Uterus (tissue), 4 donors: ENCODE results near the gene IPO13. TPM values are rescaled to one million over a fixed set of nuclear protein-coding genes. Genes with fewer than 3 reads are reported as not detected.

ENCODE experiments used
- DNase-seq, 2 donors: peaks; one replicate each; pipeline ENCODE4 v3.0.0-alpha.2; 2019 to 2020
- H3K27ac ChIP-seq, 2 donors: fragments of 200-600 bp; sonication (generic); 1 replicate in 1 of 2; 2 replicates in 1 of 2; pipeline ENCODE4 v1.5.1; 2016 to 2018
- H3K27me3 ChIP-seq, 2 donors: fragments of 200-600 bp; sonication (generic); one replicate each; pipeline ENCODE4 v1.5.1; 2018 to 2019; ENCODE audit warnings: control low read depth in 1 of 2
- H3K36me3 ChIP-seq, 2 donors: fragments of 200-600 bp; sonication (generic); one replicate each; pipeline ENCODE4 v1.5.1; 2019; ENCODE audit warnings: control low read depth in 1 of 2
- H3K4me1 ChIP-seq, 2 donors: fragments of 200-600 bp; sonication (generic); one replicate each; pipeline ENCODE4 v1.5.1; 2018 to 2019; ENCODE audit warnings: control low read depth in 1 of 2
- H3K4me3 ChIP-seq, 2 donors: fragments of 200-600 bp; sonication (generic); 1 replicate in 1 of 2; 2 replicates in 1 of 2; pipeline ENCODE4 v1.5.1; 2018 to 2019; ENCODE audit warnings: mild to moderate bottlenecking in 1 of 2
- H3K9me3 ChIP-seq, 2 donors: fragments of 200-600 bp; sonication (generic); one replicate each; pipeline ENCODE4 v1.5.1; 2019; ENCODE audit warnings: control low read depth in 1 of 2
- CTCF ChIP-seq, 4 experiments: fragments of 200-600 bp in 2 of 4; fragments of 450-650 bp in 2 of 4; sonication (generic) in 2 of 4; IDR thresholded peaks; one replicate each; pipeline ENCODE4 v1.5.1; 2016 to 2019; ENCODE audit warnings: antibody characterized with exemption in 4 of 4, mild to moderate bottlenecking in 2 of 4, moderate library complexity in 1 of 4
- POLR2A ChIP-seq, 2 donors: fragments of 450-650 bp; IDR thresholded peaks; one replicate each; pipeline ENCODE4 v1.6.1; 2016; ENCODE audit warnings: antibody characterized with exemption in 2 of 2, mild to moderate bottlenecking in 1 of 2, moderate library complexity in 1 of 2
- intact Hi-C: fragments of 100-400 bp; cut with DNase I; formaldehyde crosslinking; loops from one replicate; pipeline ENCODE4 v1.15.1; 2023; ENCODE audit warnings: low total_unique reads
- total RNA-seq, 4 donors: library from RNA; depleted of rRNA in 3 of 4; stranded (reverse); fragments of >200 nt in 3 of 4; gene quantifications; one replicate each; pipeline versions ENCODE4 v1.1.0 to v1.2.4, GENCODE V29; 2014 to 2023
- donor health status: DM: yes; HTN: yes; CAD: no.

Gene IPO13
- total RNA-seq, 4 donors from 2014 or later = 6.9 to 26.7 (median 18.0) TPM

DNA sequence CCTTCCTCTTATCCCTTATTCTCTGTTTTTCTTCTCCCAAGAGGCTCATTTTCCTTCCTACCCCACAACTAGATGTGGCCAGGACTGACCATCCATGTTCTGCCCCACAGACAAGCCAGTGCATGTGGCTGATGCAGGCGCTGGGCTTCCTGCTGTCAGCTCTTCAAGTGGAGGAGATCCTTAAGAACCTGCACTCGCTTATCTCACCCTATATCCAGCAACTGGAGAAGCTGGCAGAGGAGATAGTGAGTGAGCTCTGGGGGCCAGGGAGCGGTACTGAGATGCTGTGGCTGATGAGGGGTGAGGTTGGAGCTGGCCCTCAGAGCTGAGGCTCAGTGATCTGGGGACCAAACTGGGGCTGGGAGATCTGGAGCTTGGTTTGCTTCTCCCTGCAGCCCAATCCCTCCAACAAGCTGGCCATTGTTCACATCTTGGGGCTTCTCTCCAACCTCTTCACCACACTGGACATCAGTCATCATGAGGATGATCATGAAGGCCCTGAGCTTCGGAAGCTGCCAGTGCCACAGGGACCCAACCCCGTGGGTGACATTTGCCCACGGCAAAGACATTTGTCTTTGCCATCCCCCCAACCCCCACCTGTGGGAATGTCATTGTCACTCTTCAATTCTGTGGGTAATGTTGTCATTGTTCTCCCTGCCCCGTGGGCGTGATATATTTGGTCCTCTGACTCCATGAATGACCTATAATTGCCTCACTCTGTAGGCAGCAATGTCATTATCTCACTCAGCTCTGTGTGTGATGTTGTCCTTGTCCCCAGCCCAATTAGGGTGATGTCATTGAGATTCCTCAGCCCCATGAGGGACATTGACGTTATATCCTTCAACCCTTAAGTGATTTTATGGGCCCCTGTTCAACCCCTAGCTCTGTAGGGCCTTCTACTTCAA lies 11.9 kb downstream of the IPO13 start:
- H3K4me1 ChIP-seq = no peaks in the 10 kb centered on the region
- intact Hi-C loops = no loop called here
- no peaks in the 10 kb centered on the region for H3K27me3 ChIP-seq
- no peak for DNase-seq
- H3K9me3 ChIP-seq = no peaks in the 10 kb centered on the region
- no peaks in the 10 kb centered on the region for H3K36me3 ChIP-seq
- TF ChIP-seq CTCF (IDR thresholded peaks at IDR 0.05) (no peak), POLR2A (IDR thresholded peaks at IDR 0.05) (no peak)
- H3K27ac ChIP-seq = no peak overlapping the region
- no peak overlapping the region for H3K4me3 ChIP-seq

GRCh38 chr1:43960798-43961197 lies 14.0 kb downstream of the IPO13 start:
- H3K27me3 ChIP-seq = no peaks in the 10 kb centered on the region
- intact Hi-C loops = no loop called here
- TF ChIP-seq POLR2A (IDR thresholded peaks at IDR 0.05) (no peak), CTCF (IDR thresholded peaks at IDR 0.05) (no peak)
- no peak overlapping the region for H3K4me3 ChIP-seq
- no peak overlapping the region for H3K27ac ChIP-seq
- no peak for DNase-seq
- no peaks in the 10 kb centered on the region for H3K9me3 ChIP-seq
- H3K4me1 ChIP-seq = no peaks in the 10 kb centered on the region
- no peaks in the 10 kb centered on the region for H3K36me3 ChIP-seq

- no peaks in the 10 kb centered on the region for H3K36me3 ChIP-seq
- H3K27me3 ChIP-seq = no peaks in the 10 kb centered on the region
Observed at GRCh38 chr1:43961692-43962091, 14.9 kb downstream of the IPO13 start.

DNA sequence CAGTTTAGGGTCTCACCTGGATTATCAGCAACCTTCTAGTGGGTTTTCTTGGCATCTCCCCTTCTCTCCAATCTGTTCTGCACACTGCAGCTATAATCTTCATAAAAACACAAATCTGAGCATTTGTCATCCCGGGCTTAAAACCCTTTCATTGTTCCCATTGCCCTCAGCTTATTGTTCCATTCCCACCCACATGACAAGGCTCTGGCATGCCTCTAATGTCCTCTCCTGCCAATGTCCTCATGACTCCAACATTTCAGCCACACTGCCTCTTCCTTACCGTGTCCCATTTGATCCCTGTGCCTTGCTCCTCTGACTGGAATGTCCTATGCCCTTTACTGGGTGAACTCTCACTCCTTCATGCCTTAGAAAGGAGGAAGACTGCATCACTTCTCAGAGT lies 15.6 kb downstream of the IPO13 start:
- H3K4me3 ChIP-seq = no peak overlapping the region
- no peaks in the 10 kb centered on the region for H3K4me1 ChIP-seq
- H3K36me3 ChIP-seq = no peaks in the 10 kb centered on the region
- H3K27ac ChIP-seq = no peak overlapping the region
- H3K9me3 ChIP-seq = no peaks in the 10 kb centered on the region
- TF ChIP-seq POLR2A (IDR thresholded peaks at IDR 0.05) (no peak), CTCF (IDR thresholded peaks at IDR 0.05) (no peak)
- intact Hi-C loops = no loop called here
- DNase-seq = no peak
- H3K27me3 ChIP-seq = no peaks in the 10 kb centered on the region

More at GRCh38 chr1:43961692-43962091, 14.9 kb downstream of the IPO13 start:
- DNase-seq = no peak
- intact Hi-C loops = no loop called here
- H3K4me3 ChIP-seq = no peak overlapping the region
- H3K4me1 ChIP-seq = no peaks in the 10 kb centered on the region
- no peak overlapping the region for H3K27ac ChIP-seq
- no peaks in the 10 kb centered on the region for H3K9me3 ChIP-seq
- no peak for TF ChIP-seq CTCF (IDR thresholded peaks at IDR 0.05)

DNA sequence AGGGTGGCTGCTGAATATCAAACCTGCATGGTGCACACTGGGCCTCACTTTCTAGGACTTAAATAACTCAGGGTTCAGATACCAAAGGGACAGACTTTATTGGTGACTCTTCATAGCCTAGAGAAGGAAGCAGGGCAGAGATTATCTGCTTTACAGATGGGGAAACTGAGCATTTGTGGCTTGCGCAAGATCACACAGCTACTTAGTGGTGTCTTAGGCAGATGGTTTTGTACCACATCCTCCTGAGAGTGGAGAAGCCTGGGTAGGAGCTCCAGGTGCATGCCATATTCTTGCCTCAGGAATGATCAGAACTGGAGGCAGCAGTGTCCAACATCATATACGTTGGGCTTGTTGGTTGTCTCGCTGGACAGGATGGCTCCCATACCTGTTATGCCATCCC lies 16.3 kb downstream of the IPO13 start:
- TF ChIP-seq CTCF (IDR thresholded peaks at IDR 0.05) = no peak
- no peak for TF ChIP-seq POLR2A (IDR thresholded peaks at IDR 0.05)
- H3K9me3 ChIP-seq = no peaks in the 10 kb centered on the region
- H3K27me3 ChIP-seq = no peaks in the 10 kb centered on the region
- intact Hi-C loops = no loop called here
- H3K36me3 ChIP-seq = no peaks in the 10 kb centered on the region
- no peak for DNase-seq
- no peak overlapping the region for H3K4me3 ChIP-seq
- H3K4me1 ChIP-seq = no peaks in the 10 kb centered on the region
- H3K27ac ChIP-seq = no peak overlapping the region
